Upper lobe of left lung (tissue), 6 donors: Measurements from ENCODE around the gene EXOC4. TPM values are rescaled to one million over a fixed set of nuclear protein-coding genes. Genes with fewer than 3 reads are reported as not detected.

Experiments used
- ATAC-seq, 2 donors: fragments of 200-7000 bp; cut with Tn5 transposase; one replicate each; pipeline ENCODE4 v1.9.1; 2022; ENCODE audit warnings: mild to moderate bottlenecking in 2 of 2, moderate library complexity in 2 of 2; ENCODE audit not compliant: low FRiP score in 2 of 2
- DNase-seq, 2 donors: peaks; one replicate each; pipeline ENCODE4 v3.0.0-alpha.2; 2019 to 2020
- H3K27ac ChIP-seq, 4 donors: fragments of 200-600 bp; sonication (generic); one replicate each; pipeline ENCODE4 v1.5.1; 2016 to 2019
- H3K27me3 ChIP-seq, 4 donors: fragments of 200-600 bp; sonication (generic); one replicate each; pipeline ENCODE4 v1.5.1; 2017 to 2019
- H3K36me3 ChIP-seq, 4 donors: fragments of 200-600 bp; sonication (generic); one replicate each; pipeline ENCODE4 v1.5.1; 2016 to 2019
- H3K4me1 ChIP-seq, 4 donors: fragments of 200-600 bp; sonication (generic); one replicate each; pipeline ENCODE4 v1.5.1; 2018 to 2019
- H3K4me3 ChIP-seq, 4 donors: fragments of 200-600 bp; sonication (generic); one replicate each; pipeline ENCODE4 v1.5.1; 2017 to 2019; ENCODE audit warnings: mild to moderate bottlenecking in 2 of 4, moderate library complexity in 1 of 4
- H3K9me3 ChIP-seq, 4 donors: fragments of 200-600 bp; sonication (generic); one replicate each; pipeline ENCODE4 v1.5.1; 2018 to 2019
- EP300 ChIP-seq, 4 donors: sonication (generic); formaldehyde crosslinking; IDR thresholded peaks; one replicate each; pipeline ENCODE4 v1.5.1; 2017; ENCODE audit warnings: antibody characterized with exemption in 4 of 4, control low read depth in 2 of 4
- POLR2A ChIP-seq, 4 donors: fragments of 450-650 bp; IDR thresholded peaks; one replicate each; pipeline ENCODE4 v1.5.1; 2016 to 2017; ENCODE audit warnings: antibody characterized with exemption in 4 of 4, mild to moderate bottlenecking in 2 of 4
- POLR2AphosphoS5 ChIP-seq, 2 donors: sonication (generic); formaldehyde crosslinking; IDR thresholded peaks; one replicate each; pipeline ENCODE4 v1.5.1; 2017; ENCODE audit warnings: antibody characterized with exemption in 2 of 2
- WGBS, 2 donors: methylation state at CpG; one replicate each; pipeline ENCODE4 v1.1.5; 2017 to 2018; 5-methylcytosine and 5-hydroxymethylcytosine counted together
- total RNA-seq, 6 donors: library from RNA; depleted of rRNA in 4 of 6; stranded (reverse); fragments of >200 nt in 4 of 6; gene quantifications; one replicate each; pipeline versions ENCODE4 v1.1.0 to v1.2.1, GENCODE V29; 2016 to 2021
- TF ChIP-seq, protein P1 (sequence below), 6 experiments: fragments of 450-650 bp in 4 of 6; fragments of 200-600 bp in 2 of 6; sonication (generic) in 2 of 6; IDR thresholded peaks; one replicate each; pipeline ENCODE4 v1.5.1; 2016 to 2019; ENCODE audit warnings: antibody characterized with exemption in 6 of 6
- donor health status: DM: no; HTN: no; CAD: no; lungs with moderate emphysema.
- donor health status: DM: no; HTN: yes; CAD: no; lungs with severe emphysema.

EXOC4 gene
- total RNA-seq, 6 donors from 2014 or later, result 56.3 to 325 (median 99.4) TPM

DNA sequence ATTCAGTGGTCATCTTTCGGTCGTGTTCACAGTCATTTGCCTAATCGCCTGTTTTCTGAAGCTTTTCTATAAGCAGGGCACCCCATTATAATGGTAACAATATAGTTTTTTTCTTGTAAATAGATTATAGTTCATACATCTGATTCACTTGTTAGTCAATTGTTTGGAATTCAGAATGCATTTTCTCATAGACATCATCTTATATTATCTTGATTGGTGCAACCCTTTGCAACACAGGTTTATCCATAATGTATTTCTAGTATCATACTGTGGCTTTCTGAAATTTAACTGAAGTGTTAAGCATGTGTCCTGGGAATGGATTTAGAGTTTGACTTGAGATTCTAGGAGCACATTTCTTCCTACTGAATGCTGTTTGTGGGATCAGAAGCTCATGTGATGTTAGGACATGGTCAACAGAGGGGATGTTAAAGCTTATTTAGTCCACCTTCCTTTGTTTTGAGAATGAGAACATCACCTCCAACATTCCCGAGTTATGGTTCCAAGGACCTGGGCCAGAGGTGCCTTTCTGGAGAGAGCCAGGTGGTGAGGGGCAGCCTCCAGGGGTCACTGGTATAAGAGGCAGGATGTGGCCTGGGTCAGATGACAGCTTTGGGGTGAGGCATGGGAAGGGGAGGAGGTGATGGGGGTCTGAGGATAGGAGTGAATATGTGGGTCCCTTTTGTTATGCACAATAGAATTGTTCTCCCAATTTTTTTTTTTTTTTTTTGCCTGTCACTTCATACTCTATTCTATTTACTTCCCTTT is 415.6 kb downstream of the EXOC4 start:
- Histone ChIP-seq H3K4me1 (no peaks in the 10 kb centered on the region), H3K9me3 (no peaks in the 10 kb centered on the region), H3K4me3 (no peak overlapping the region), H3K36me3 (no peaks in the 10 kb centered on the region), H3K27ac (no peak overlapping the region), H3K27me3 (no peaks in the 10 kb centered on the region)
- no peak for ATAC-seq
- no peak for TF ChIP-seq POLR2A (IDR thresholded peaks at IDR 0.05)
- TF ChIP-seq, protein P1, sequence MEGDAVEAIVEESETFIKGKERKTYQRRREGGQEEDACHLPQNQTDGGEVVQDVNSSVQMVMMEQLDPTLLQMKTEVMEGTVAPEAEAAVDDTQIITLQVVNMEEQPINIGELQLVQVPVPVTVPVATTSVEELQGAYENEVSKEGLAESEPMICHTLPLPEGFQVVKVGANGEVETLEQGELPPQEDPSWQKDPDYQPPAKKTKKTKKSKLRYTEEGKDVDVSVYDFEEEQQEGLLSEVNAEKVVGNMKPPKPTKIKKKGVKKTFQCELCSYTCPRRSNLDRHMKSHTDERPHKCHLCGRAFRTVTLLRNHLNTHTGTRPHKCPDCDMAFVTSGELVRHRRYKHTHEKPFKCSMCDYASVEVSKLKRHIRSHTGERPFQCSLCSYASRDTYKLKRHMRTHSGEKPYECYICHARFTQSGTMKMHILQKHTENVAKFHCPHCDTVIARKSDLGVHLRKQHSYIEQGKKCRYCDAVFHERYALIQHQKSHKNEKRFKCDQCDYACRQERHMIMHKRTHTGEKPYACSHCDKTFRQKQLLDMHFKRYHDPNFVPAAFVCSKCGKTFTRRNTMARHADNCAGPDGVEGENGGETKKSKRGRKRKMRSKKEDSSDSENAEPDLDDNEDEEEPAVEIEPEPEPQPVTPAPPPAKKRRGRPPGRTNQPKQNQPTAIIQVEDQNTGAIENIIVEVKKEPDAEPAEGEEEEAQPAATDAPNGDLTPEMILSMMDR (IDR thresholded peaks at IDR 0.05), result no peak
- no peak for TF ChIP-seq EP300 (IDR thresholded peaks at IDR 0.05)
- no peak for TF ChIP-seq POLR2AphosphoS5 (IDR thresholded peaks at IDR 0.05)
- 97 to 98% methylated on average over 4 of the region's 4 CpGs for WGBS, 2 donors
- no peak for DNase-seq

DNA sequence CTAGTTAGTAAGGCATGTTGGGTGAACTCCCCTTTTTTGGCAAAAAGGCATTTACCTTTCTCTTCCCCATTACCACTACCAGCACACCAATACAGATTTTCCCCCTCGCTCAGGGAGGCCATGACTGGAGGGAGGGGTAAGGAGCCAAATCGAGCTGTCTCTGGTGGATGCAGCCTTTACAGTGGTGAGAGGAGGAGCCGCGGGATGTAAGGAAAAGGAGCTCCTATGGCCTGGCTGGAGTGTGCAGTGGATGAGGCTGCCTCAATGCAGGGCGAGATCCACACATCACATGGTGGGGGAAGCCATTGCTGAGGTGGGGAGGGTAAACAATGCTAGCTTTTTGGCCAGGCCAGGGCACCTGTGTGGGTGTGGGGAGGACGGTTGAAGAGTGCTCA is 416.2 kb downstream of the EXOC4 start:
- H3K9me3 ChIP-seq, result no peaks in the 10 kb centered on the region
- ATAC-seq (no peak), DNase-seq (no peak)
- TF ChIP-seq, protein P1 (IDR thresholded peaks at IDR 0.05), result no peak
- no peak for TF ChIP-seq POLR2A (IDR thresholded peaks at IDR 0.05)
- TF ChIP-seq POLR2AphosphoS5 (IDR thresholded peaks at IDR 0.05), result no peak
- no peak for TF ChIP-seq EP300 (IDR thresholded peaks at IDR 0.05)
- no peaks in the 10 kb centered on the region for H3K27me3 ChIP-seq
- H3K4me1 ChIP-seq, result no peaks in the 10 kb centered on the region
- 85 to 94% methylated on average over 6 of the region's 6 CpGs for WGBS, 2 donors
- H3K27ac ChIP-seq, result no peak overlapping the region
- H3K36me3 ChIP-seq, result no peaks in the 10 kb centered on the region
- no peak overlapping the region for H3K4me3 ChIP-seq

DNA sequence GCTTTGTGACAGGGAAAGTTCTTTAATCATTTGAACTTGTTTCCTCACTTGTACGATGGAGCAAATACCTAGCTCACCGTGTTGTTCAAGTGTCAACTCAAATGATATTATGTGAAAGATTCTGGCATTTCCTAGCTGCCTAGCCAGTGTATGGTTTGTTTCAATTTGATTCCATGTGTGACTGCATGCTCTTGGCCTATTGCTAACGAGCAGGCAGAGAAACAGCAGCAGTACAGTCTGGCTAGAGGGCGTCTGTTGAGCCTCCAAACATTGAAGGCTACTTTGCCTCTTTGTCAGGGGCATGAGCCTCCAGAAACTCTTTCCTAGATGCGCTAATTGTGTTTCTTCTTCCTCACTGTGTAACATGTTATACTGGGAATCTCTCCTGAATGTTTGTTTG is 417.4 kb downstream of the EXOC4 start:
- no peak overlapping the region for H3K27ac ChIP-seq
- H3K4me1 ChIP-seq, result no peaks in the 10 kb centered on the region
- H3K9me3 ChIP-seq, result no peaks in the 10 kb centered on the region
- ATAC-seq (no peak), DNase-seq (no peak)
- no peak overlapping the region for H3K4me3 ChIP-seq
- TF ChIP-seq EP300 (IDR thresholded peaks at IDR 0.05) (no peak), POLR2A (IDR thresholded peaks at IDR 0.05) (no peak), POLR2AphosphoS5 (IDR thresholded peaks at IDR 0.05) (no peak)
- TF ChIP-seq, protein P1 (IDR thresholded peaks at IDR 0.05), result no peak
- no peaks in the 10 kb centered on the region for H3K27me3 ChIP-seq
- no peaks in the 10 kb centered on the region for H3K36me3 ChIP-seq
- WGBS, 2 donors, result 79 to 90% methylated on average over 5 of the region's 5 CpGs

DNA sequence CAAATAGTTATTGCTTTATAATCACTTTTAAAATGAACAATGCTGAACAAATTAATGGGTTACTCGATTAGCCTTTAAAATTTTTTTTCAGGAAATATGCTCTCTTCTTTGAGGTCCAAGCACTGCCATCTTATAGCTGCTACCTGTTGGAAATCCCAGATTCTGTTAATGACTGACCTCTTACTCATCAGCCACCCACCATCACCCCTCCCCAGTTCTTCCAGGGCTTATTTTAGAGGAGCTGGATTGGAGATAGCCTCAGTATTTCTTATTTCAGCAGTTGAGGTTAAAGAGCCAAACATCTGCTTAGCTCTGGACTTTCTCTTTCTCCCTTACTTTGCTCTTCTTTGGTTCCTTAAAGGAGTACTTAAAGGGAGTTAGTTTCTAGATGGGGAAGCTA is 420.0 kb downstream of the EXOC4 start:
- WGBS, 2 donors, result 94 to 96% methylated on average over 1 of the region's 1 CpG
- Histone ChIP-seq H3K27ac (no peak overlapping the region), H3K4me3 (no peak overlapping the region), H3K36me3 (no peaks in the 10 kb centered on the region), H3K4me1 (no peaks in the 10 kb centered on the region), H3K9me3 (no peaks in the 10 kb centered on the region), H3K27me3 (no peaks in the 10 kb centered on the region)
- ATAC-seq (no peak), DNase-seq (no peak)
- TF ChIP-seq EP300 (IDR thresholded peaks at IDR 0.05), result no peak
- TF ChIP-seq POLR2A (IDR thresholded peaks at IDR 0.05), result no peak
- TF ChIP-seq, protein P1 (IDR thresholded peaks at IDR 0.05), result no peak
- no peak for TF ChIP-seq POLR2AphosphoS5 (IDR thresholded peaks at IDR 0.05)
